Inflammatory macrophage treated with lipopolysaccharide for 1 hour (primary cell): ENCODE measurements around the gene ETF1.
A peak's percentile ranks its signal among the peaks of the same experiment; 100 is the strongest.

Source experiments
- DNase-seq, 2 donors: peaks; one replicate each; pipeline ENCODE4 v3.0.0-alpha.2; 2020 to 2022

ETF1 gene

DNA sequence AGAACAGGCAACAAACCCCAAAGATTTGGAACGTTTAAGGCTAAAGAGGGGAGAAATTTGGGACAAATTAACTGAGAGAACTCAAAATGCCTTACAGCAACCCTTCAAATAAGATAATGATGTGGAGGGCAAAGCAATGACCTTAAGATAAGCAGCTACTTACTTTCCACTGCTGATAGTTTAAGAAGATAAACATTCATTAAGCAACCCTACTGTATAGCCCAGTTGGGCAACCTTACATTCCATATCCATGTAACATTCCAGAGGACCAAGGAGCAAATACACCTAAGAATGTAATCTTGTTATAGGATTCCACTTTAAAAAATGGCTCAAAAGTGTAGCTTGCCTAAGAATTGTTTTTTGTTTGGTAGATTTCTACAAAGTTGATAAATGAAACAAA lies 14.8 kb downstream of the ETF1 start:
- no peak for DNase-seq

DNA sequence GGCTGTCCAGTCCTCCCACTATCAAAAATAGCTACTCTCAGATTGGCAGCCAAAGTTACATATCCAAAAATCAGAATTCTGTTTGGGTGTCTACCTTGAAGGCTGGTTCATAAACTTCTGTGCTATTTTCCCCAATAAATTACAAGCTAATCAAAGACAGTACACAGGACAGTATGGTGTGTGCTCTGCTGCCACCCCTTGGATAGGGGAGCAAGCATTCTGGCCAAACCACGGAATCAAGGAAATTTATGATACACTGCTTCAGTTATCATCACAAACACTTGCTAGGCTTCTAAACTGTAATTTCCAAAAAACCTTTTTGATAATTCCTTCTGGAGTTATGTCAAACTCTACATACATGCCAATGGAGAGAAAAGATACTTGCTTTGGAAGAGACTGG lies 15.9 kb downstream of the ETF1 start:
- DNase-seq, result no peak

GRCh38 chr5:138523406-138523805 lies 19.6 kb downstream of the ETF1 start:
- no peak for DNase-seq

DNA sequence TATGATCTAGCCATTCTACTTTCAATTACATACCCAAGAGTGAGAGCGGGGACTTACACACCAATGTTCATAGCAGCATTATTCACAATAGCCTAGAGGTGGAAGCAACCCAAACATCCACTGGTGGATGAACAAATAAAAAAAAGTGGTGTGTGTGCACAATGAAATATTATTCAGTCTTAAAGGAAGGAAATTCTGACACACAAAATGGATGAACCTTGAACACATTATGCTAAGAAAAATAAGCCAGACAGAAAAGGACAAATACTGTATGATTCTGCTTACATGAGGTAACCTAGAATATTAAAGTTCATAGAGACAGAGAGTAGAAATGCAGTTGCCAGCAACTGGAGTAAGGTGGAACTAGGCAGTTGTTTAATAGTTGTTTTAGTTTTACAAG lies 22.1 kb downstream of the ETF1 start:
- DNase-seq, result no peak

- DNase-seq, result no peak
These were observed 25.6 kb downstream of the ETF1 start for GRCh38 chr5:138517437-138517836.

DNA sequence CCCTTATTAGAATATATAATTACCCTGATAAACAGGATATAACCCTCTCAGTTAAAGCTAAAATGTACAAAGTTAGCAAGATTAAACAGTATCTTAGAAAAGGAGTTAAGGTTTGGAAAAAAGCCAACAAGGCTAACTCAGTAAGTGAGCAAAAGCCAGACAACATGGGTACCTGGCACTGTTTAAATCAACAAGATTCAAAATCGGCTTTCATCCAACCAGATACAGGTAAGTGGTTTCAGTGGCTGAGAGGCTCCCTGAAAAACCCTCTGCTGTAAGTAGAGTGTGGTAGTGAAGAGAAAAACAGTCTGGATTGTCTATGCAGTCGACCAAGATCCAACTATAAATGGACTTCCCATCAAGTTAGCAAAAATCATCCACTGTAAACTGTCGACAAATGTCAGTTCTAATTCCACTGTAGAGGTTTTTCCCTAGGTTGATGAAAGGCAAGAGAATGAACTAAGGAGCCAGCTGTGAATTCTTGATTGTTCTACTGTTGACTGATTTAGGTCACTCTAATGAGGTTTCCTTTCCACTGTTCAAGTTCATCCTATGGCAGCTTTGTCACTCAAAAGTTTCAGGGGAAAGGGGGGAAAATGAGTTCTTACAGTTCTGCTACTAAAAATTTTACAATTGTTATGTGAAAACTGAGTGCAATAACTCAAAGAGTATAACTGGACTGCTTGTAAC lies 27.3 kb downstream of the ETF1 start:
- no peak for DNase-seq

- peak; percentile 53 to 57 for DNase-seq
These were observed 29.0 kb downstream of the ETF1 start for GRCh38 chr5:138514021-138514420.

- no peak for DNase-seq
These were observed 34.1 kb downstream of the ETF1 start for GRCh38 chr5:138508958-138509357.

- peak; percentile 65 to 71 for DNase-seq
These were observed 35.6 kb downstream of the ETF1 start for GRCh38 chr5:138507485-138507884.

- DNase-seq, result no peak
These were observed 36.4 kb downstream of the ETF1 start for GRCh38 chr5:138506370-138507306.

GRCh38 chr5:138504799-138505198 lies 38.2 kb downstream of the ETF1 start:
- no peak for DNase-seq

DNA sequence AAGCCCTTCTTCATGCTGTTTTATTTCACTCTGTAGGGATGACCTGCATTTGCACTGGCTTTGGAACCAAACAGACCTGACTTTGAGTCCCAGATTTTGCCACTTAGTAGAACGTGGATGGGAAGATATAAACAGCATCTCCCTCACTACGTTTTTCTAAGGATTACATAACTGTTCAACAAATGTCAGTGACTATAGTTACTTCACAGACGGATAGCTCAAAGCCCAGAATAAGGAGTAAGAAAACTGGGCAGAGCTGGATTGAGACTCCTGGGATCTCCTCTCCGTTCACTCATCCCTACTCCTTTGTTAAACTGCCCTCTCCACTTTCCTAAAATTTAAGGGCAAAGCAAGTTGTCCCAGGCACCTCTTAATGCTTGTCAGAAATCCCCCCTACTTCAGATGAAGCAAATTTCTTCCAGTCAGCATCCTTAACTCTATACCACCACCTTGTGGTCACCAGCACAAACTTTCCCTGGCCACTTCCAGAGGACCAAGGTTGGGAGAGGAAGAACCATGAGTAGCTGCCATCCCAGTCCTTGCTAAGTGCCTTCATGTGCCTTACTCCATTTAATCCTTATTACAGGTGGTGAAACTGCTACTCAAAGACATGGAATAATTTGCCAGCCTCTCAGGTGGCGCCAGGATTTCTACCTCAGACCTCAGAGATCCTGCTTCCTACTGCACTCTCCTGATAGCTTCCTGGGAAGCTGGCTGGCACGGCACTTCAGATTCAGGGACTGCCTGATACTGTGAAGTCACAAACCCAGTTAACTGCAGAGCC lies 39.4 kb downstream of the ETF1 start:
- DNase-seq, result peak; percentile 44 to 74

GRCh38 chr5:138502521-138502920 lies 40.5 kb downstream of the ETF1 start:
- no peak for DNase-seq

DNA sequence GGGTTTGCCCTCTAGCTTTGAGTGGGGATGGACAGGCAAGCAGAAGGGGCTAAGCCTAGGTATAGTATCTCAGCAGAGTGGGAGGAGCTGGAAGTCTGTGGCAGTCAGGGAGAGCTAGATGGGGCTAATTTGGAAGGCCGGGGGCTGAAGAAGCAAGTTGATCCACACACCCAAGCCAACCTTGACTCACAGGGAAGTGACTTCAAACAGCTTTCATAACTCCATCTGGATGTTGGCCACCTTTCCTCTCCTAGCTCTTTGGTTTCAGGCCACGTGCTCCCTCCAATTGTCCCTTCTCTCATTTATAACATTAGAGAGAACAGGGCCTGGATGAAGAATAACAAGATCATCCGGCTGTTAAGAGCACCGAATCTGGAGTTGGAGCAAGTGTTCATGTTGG lies 40.9 kb downstream of the ETF1 start:
- DNase-seq, result no peak

DNA sequence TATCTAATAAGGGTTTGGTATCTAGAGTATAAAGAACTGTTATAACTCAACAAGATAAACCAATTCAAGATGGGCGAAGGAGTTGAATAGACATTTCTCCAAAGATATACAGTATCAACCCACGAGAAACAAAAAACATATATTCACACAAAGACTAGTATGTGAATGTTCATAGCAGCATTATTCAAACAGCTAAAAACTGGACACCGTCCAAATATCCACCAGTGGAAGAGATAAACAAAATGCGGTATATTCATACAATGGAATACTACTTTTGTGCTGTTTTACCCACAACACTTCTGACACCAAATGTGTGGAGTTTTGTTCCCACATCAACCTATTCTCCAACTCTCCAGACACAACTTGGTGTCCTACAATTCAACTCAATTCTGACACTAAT lies 44.7 kb downstream of the ETF1 start:
- DNase-seq, result no peak

DNA sequence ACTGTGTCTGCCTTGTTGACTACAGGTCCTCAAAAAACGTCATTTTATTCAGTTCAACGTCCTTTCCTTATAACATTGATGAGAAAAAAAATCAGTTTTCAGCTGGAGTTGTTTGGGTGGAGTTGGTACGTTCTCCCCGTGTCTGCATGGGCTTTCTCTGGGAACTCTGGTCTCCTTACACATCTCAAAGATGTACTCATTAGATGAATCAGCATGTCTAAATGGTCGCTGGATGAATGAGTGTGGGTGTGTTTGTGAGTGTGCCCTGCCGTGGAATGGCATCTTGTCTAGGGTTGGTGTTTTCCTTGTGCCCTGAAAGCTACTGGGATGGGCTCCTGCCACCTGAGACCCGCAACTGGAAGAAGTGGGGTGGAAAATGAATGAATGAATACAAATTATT lies 47.7 kb downstream of the ETF1 start:
- no peak for DNase-seq

- no peak for DNase-seq
These were observed 50.4 kb downstream of the ETF1 start for GRCh38 chr5:138492560-138493045.

DNA sequence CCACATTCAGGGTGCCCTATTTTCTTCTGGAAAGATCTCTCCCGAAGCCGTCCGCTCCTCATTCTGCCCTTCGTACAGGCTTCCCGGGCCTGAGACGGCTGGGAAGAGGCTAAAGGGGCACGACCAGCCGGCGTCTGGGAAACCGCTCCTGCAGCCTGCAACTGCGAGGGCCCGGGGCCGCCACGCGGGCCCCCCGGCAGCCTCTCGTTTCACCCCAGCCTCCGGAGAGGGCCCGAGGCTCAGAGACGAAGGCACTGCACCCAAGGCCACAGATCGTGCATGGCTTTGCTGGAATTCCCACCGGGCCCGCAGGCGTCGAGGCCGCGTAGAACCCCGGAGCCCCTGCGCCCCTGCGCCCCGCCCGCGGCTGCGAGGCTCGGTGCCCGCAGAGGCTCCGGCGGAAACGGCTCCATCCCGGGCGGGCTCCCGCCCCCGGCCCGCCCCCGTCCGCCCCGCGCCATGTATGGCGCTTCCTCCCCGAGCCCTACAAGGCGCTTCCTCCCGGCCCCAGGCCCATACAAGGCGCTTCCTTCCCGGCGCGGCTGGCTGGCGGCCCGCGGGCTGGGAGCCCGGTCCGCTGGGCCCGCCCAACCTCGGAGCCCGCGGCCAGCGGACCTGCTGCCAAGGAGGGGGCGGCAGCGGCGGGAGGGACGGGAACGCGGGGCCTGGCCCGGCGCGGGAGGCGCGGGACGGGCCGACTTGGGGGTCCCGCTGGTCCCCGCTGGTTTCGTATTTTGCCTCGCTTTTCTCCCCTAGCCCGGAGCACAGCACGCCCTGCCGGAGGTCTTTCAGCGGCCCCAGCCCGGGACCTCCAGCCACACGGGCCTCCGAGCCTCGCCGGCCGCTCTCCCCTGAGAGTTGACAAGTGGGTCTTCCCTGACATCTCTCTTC lies 51.1 kb downstream of the ETF1 start:
- DNase-seq, result peak; percentile 73 to 83

DNA sequence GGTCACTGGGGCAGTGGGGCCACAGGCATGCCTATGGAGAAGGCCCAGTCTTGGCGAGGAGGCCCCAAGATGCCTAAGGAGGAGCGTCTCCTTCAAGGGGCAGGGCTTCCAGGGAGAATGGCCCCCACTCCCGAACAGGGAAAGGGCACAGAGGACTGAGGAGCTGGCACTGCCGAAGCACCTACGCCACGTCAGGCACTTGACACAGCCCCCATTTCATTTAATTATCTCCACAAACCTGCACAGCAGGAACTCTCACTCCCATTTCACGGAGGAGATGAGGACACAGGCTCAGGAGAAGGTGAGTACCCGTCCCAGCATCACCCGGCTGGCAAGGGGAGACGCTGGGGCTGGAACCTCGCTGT lies 51.8 kb downstream of the ETF1 start:
- DNase-seq, result no peak

- no peak for DNase-seq
These were observed 52.3 kb downstream of the ETF1 start for GRCh38 chr5:138490648-138491283.

GRCh38 chr5:138489683-138490061 lies 53.4 kb downstream of the ETF1 start:
- DNase-seq, result no peak

GRCh38 chr5:138488481-138488945 lies 54.5 kb downstream of the ETF1 start:
- DNase-seq, result no peak
